ENCODE measurements around the gene TP53.
"Not testable (repeated sequence)": the region's sequence is repeated elsewhere in the genome, so short reads cannot be mapped to it uniquely, and the experiment has no call there.

TP53 gene

DNA sequence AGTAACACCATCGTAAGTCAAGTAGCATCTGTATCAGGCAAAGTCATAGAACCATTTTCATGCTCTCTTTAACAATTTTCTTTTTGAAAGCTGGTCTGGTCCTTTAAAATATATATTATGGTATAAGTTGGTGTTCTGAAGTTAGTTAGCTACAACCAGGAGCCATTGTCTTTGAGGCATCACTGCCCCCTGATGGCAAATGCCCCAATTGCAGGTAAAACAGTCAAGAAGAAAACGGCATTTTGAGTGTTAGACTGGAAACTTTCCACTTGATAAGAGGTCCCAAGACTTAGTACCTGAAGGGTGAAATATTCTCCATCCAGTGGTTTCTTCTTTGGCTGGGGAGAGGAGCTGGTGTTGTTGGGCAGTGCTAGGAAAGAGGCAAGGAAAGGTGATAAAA is 14.1 kb downstream of the TP53 start:
- peak; percentile 64 for DNase-seq

DNA sequence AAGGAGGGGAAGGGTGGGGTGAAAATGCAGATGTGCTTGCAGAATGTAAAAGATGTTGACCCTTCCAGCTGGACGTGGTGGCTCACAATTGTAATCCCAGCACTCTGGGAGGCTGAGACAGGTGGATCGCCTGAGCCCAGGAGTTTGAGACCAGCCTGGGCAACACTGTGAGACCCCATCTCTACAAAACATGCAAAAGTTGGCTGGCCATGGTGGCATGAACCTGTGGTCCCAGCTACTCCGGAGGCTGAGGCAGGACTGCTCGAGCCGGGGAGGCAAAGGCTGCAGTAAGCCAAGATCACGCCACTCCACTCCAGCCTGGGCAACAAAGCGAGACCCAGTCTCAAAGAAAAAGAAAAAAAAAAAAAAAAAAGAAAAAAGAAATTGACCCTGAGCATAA is 18.8 kb downstream of the TP53 start:
- DNase-seq: no peak

DNA sequence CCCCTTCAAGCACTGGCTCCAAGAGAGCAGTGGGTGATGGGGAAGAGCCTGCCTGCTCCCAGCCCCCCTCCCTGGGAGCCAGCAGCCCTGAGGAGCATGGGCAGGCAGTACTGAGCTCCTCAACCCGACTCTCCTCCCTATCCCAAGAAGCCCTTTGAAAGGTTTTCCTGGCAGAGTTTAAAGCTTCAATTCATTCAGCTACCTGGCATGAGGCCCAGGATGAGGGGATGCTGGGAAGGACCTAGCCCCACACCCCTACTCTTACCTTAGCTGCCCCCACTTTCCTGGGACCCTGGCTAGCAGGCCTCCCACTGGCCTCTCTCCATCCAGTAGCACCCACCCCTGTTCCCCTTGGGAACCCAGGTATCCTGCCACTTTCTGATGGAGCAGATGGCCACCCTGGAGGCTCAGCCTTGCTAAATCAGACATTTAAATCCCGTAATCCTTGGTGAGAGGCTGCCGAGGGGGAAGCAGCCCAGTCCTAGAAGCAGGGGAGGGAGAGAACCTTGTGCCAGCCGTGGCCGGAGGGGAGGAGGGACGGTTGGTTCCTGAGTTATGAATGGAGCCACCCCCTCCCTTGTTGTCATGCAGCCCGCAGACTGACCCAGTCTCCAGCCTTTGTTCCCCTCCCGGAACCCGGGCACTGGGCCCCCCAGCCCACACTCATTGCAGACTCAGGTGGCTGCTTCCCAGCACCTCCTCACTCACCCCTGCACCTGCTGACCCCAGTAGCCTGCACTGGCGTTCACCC is 19.5 kb downstream of the TP53 start:
- no peak for DNase-seq

DNA sequence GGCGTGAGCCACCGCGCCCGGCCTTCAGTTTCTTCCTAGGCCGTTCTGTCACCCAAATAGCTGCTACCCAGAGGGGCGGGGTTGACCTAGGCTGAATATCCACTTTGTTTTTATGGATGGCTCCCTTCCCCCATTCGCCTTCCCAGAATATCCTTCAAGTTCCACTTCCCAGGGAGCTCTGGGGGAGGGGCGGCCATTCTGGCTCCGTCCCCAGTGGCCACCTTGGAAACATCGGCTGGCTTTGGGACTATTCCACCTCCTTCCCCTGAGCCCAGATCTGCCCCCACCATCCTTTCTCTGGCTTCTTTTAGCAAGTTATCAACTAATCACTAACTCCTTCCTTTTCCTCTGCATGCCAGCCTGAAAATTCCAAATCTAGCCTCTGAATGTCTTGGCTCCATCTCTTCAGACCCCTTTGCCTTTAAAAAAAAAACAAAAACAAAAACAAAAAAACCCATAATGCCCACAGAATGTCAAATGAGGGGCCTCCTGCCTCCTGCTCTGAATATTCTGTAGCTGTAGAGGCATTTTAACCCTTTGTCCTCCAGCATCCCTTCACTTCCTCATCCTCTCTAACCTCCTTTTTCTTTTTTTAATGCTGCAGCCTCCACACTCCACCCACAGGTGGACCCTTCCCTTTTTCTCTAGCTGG is 30.2 kb downstream of the TP53 start:
- DNase-seq: no peak

DNA sequence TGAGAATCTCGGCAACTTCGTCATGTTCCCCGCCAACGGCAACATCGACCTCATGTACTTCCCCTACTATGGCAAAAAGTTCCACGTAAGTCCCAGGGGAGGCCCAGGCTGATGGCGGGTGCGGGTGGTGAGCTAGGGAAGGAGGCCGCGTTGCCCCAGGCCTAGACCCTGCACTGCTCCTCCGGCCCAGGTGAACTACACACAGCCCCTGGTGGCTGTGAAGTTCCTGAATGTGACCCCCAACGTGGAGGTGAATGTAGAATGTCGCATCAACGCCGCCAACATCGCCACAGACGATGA is 31.8 kb downstream of the TP53 start:
- no peak for DNase-seq

DNA sequence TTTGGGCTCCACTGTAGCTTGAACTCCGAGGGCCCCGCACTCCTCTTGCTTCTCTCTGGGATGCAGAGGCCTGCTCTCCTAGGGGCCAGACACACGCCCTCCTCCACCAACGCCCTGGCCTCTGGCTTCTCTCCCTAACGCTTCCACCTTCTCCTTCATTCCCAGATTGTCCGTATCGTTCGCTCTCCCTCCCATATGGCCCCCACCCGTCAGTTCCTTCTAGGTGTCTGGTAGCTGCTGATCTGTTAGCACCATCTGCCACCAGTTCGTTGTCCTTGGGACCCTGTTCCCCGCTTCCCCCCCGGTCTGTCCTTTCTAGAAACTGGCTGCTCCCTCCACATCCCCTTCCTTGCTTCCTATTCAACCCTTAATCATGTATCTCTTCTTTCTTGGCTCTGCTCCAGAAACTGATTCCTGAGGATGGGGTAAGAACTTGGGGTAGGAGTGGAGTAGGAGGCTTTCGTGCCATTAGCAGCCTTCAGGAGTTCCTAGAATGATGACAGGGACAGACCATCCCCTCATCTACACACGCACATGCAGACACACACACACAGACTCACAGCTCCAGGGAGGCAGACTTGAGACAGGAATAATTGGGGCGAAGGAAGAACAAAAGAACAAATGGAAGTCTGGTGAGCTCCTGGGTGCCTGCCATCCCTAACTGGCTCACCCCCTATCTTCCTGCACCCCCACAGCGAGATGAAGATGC is 32.3 kb downstream of the TP53 start:
- DNase-seq: no peak

DNA sequence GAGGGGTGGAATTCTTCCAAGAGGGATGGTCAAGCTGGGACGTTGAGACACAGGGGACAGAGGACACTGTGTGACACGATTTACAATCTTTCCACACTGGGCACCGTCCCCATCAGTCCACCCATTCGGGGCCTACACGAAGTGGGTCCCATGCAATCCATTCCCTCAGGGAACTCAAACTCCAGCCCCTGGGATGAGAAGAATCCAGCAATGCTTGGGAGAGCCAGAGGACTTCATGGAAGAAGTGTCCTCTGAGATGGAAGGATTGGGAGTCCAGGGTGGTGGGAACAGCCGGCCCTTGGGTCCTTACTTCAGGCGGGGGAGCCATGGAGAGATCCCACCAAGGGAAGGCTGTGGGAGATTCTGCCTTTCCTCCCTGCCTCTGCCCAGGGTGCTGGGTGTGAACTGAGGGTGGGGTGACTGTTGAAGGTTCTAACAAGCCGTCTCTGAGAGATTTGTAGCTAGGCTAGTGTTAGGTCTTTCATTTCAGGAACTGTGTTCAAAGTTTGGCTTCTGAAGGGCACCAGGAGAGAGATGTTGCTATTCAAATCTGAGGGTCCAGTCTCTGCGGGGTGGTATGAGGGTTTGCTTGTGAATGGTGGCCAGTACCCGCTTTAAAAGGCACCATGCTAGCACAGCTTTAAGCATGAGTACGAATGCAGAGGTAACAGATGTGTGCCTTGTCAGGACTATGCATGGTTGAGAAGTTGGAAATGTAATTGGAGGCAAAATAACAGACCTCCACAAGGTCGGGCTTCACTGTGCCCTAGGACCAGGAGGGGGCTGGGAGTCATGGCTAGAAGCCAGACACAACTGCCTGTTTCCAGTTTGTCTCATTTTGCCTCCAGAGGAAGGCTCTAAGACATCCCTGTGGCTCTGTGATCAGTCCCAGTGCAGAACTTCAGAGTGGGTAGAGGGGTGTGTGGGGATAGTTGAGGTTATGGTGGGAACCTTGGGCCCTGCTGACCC is 34.6 kb downstream of the TP53 start:
- DNase-seq: no peak

DNA sequence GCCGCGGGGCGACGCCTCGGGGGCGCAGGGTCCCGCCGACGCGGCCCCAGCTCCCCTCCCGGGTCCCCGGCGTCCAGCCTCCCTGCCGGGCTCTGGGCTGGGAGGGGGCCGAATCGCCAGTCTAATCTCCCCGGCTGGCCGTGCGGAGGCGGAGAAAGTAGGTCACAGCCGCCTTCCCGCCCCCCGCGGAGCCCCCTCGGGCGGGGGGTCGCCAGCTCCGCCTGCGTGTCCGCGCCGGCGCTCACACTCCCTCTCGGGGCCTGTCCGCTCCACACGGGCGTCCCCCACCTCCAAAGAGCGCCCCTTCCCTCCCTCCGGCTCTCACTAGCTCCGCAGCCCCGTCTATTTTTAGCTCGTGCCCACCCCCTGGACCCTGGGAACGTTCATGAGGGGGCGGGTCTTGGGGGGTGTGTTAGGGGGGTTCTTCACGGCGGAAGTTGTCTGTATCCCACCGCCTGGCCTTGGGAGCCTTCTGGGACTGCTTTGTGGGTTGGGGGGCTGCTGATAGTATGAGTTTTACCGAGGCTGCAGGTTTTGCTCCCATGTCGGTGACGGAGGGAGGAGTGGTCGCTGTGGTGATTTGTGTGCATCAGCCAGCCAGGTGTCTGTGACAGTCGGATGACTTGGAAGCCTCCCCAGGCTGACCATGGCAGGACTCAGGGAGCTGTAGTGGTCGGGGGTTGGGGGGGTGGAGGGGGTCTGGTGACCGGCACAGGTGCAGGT is 35.5 kb downstream of the TP53 start:
- DNase-seq: no peak

DNA sequence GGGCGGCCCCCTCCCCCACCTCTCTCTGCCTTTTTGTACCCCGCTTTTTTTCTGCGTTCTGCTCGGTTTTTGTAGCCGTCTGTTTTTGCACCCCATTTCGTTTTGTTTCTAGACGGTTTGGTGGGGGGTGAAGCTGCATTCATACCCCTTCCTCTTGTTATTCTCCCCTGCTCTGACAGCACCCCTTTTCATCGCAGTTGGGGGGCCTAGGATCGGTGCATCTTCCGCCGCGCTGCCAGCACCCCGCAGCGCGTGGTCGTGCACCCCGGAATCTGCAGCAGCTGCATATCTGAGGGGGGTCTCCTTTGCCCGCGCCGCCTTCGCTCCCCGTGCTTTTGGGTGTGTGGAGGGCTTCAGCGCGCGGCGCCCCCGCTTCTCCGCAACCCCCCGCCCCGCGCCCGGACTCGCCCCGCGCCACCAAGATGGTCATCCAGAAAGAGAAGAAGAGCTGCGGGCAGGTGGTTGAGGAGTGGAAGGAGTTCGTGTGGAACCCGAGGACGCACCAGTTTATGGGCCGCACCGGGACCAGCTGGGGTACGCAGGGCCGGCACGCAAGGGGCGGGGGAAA is 36.1 kb downstream of the TP53 start:
- DNase-seq: no peak

DNA sequence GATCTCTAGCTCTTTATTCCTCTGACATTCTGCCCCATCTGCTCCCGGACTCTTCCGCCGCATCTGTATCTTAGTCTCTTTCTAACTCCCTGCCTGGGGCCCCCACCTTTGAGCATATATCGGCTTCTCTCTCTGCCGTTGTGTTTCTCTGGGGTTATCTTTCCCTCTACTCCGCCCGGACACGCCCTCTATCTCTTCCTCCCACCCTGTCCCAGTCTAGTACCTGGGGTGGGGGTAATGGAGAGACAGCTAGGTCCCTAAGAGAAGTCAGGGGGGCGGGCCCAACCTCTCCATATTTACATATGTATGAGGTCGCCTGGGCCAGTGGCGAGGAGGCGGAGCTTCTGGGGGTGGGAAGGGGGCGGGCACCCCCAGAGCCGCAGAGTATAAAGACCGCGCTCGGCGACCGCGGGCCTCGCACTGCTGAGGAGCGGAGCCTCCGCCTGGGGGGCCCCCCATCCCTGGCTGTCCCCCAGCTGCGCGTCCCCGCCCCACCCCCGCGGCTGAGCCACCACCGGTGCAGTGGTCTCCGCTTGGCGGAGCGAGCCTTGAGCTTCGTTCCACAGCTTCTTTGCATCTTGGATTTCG is 36.7 kb downstream of the TP53 start, which contains the start of gene ATP1B2:
Gene ATP1B2 (plus strand): TSS at position 418 of the 588 bp plus-strand sequence. CDS start 593 bp downstream, outside the sequence.
- peak; percentile 99 for DNase-seq

DNA sequence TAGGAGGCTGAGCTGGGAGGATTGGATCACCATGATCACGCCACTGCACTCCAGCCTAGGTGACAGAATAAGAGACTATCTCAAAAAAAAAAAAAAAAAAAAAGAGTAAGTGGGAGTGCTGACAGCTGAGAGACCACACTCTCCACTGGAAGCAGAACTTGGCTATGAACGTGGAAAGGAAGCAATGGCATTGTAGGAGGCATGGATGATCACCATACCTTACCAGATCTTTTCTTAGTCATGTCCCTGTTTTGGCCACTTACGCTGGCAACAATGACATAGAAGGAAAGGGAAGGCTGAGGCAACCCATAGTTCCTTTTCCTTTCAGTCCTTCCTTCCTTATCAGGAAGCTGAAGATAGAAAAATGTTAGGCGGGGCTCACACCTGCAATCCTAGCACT is 40.3 kb downstream of the TP53 start:
- DNase-seq: no peak

DNA sequence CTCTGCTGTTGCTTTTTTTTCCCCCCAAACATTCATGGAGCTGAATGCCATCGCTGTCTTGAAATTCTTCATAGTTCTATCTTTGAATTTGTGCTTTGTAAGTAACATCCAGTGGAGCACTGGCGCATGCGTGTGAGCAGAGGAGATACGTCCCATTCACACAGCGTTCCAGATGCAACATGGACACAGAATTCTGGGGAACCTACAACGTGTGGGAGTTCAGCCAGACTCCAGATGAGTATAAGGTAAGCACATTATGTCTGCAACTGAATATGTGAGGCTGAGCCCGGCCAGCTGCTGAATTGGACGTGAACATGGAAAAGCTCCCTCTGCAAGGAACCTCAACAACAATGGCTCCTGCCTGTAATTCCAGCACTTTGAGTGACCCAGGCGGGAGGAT is 40.8 kb downstream of the TP53 start:
- no peak for DNase-seq

DNA sequence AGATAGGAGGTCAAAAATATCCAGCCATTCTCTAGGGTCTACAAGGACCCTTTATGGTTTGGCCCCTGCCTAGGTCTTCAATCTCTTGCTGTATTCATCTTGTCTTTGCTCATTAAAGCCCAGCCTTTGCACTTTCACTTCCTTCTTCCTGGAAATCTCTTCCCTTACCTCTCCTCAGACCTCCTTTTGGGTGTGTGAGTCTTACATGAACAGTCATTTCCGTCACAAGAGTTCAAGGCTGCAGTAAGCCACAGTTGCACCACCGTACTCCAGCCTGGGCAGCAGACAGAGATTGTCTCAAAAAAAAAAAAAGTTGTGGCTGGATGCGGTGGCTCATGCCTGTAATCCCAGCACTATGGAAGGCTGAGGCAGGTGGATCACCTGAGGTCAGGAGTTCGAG is 42.5 kb downstream of the TP53 start:
- DNase-seq: no peak

DNA sequence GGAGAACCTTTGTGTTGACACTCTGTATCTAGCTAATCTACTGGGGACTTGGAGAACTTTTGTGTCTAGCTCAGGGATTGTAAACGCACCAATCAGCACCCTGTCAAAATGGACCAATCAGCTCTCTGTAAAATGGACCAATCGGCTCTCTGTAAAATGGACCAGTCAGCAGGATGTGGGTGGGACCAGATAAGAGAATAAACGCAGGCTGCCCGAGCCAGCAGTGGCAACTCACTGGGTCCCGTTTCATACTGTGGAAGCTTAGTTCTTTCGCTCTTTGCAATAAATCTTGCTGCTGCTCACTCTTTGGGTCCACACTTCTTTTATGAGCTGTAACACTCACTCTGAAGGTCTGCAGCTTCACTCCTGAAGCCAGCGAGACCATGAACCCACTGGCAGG is 45.7 kb downstream of the TP53 start:
- DNase-seq: not testable (repeated sequence)

DNA sequence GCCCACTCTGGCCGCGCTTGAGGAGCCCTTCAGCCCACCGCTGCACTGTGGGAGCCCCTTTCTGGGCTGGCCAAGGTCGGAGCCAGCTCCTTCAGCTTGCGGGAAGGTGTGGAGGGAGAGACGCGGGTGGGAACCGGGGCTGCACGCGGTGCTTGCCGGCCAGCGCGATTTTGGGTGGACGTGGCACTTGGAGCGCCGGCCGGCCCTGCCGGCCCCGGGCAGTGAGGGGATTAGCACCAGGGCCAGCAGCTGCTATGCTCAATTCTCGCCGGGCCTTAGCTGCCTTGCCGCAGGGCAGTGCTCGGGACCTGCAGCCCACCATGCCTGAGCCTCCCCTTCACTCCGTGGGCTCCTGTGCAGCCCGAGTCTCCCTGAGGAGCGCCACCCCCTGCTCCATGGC is 46.5 kb downstream of the TP53 start:
- no peak for DNase-seq

DNA sequence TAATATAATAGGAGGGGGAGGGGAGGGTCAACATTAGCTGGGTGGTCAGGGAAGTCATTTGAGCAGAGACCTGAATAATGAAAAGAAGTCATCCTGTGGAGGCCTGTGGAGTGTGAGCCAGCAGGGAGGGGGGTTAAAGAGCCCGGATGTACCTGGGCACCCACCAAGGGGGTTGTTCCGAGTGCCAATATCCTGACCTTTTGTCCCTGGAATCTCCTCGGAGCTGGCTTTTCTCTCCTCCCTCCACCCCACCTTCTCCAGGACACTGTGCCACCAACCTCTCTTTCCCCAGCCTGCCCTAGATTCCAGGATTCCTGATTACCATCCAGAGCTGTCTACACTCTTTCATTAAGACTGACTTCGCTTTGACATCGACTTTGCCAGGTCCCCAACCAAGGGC is 51.1 kb downstream of the TP53 start:
- no peak for DNase-seq

DNA sequence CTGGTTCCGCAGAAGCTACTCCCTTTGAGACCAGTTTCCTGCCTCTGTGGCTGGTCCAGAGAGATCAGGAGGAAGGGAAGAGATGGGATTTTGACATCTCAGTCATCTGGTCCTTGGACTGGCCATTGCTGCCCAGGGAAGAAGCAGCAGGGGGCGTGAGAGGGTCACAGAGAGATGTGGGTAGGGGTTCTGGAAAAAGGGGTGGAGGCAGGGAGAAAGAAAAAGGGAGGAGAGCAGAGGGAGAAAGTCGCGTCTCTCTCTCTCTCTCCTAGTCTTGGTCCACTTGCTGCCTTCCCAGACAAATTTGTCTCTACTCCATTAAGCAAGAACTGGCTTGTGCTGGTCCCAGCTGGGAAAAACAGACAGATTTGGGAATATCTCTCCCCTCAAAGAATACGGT is 52.9 kb downstream of the TP53 start:
- peak; percentile 70 for DNase-seq

DNA sequence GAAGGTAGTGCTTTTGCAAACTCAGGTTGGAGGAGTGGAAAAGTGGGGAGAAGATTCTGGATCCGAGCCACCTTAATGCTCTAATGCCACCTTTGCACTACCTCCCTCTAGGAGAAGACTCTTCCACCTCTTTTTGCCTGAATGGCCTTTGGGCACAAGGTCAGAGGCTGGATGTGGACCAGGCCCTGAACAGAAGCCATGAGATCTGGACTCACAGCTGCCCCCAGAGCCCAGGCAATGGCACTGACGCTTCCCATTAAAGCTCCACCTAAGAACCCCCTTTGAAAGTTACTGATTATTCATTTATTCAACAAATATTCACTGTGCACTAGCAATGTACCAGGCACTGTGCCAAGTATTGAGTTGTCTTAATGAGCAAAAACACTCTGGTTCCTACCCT is 54.2 kb downstream of the TP53 start:
- DNase-seq: no peak

DNA sequence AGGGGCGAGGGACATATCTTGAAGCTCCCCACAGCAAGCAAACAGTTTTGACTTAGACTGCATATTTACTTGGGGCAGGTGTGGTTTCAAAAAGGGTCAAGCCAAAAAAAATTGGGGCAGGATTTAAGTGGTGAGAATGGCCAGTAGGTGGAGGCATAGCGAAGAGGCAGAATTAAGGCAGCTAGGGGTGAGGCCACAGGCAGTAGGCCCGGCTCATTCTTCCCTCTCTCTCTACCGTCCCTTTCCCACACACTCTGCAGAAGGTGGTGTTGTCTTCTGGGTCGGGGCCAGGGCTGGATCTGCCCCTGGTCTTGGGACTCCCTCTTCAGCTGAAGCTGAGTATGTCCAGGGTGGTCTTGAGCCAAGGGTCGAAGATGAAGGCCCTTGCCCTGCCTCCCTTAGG is 54.8 kb downstream of the TP53 start:
- peak; percentile 88 for DNase-seq

DNA sequence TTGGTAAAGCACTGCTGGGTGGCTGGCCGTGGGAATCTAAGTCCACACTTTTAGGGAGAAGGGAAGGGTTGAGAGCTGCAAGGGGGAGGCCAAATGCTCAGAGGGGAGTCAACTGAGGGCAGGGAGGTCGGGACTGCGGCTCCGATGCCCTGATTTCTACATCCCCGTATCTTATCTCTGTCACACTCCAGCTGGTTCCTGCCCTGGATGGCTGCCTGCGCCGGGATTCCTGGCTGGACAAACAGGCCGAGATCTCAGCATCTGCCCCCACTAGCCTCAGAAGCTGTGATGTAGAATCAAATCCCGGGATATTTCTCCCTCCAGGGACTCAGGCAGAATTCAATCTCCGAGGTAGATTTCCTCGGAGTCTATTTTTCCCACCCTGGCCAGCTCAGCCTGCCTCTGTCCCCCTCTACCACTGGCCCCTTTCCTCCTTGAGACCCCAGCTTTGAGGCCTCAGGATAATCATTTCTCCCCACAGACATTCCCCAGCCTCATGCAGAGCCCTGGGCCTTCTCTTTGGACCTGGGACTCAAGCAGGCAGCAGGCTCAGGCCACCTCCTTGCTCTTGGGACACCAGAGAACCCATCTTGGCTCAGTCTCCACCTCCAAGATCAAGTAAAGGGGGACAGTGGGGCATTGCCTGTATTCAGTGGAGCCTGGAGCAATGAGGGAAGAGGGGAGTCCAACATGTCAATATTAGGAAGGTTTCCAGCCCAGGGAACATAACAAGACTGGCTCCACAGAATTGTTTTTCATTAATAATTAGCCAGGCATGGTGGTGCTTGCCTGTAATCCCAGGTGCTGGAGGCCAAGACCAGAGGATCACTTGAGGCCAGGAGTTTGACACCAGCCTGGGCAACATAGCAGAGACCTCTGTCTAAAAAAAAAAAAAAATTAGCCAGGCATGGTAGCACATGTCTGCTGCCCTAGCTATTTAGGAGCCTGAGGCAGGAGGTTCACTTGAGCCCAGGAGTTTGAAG is 55.6 kb downstream of the TP53 start:
- no peak for DNase-seq
